Caki2 (cell line): ENCODE data around the gene GRHL3. TPM values are rescaled to one million over a fixed set of nuclear protein-coding genes. Genes with fewer than 3 reads are reported as not detected.

Experiments used
- DNase-seq: peaks from one replicate; pipeline ENCODE4 v3.0.0-alpha.2; 2015; ENCODE audit warnings: low read depth
- in situ Hi-C: cut with HindIII; loops from 2 replicates; pipeline ENCODE4 v1.10.0; 2016; ENCODE audit warnings: low sequenced_read_pairs, low pct_unique_long_range_greater_than_20kb, mixed read lengths
- total RNA-seq: library from RNA; depleted of rRNA; stranded (reverse); fragments of >200 nt; shearing (Covaris generic); gene quantifications from 2 replicates; pipeline ENCODE4 v1.2.3, GENCODE V29; 2014; ENCODE audit warnings: low replicate concordance

Gene GRHL3
- total RNA-seq, 1 experiment from 2014 or later, result 0.03 TPM

DNA sequence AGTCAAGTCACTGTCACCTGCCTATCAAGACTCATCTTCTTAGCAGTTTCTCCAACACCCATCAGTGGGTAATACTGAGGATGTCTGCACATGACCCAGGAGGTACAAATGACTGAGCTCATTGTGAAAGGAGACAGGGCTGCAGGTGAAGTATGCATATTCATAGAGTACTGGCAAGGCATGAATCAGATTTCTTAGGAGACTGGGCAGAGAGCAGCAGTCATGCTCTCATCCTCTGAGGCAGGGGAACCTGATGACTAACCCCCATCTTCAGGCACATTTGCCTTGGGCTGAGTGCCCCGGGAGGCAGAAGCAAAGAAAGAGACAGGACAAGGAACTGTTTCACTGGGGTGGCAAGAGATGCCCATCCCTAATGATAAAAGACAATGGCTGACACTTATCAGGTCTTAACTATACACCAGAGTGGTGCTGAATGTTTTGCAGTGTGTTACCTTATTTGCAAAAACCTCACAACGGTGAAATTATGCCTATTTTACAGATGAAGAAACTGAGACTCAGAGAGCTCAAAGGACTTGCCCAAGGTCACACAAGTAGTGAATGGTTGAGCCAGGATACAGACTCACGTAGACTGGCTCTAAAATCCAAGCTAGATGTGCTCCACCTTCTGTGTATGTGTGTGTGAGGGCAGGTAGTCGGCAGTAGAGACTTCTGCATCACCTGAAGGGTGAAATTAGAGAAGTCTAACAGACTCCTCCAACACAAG lies 9.2 kb upstream of the GRHL3 start:
- no peak for DNase-seq
- in situ Hi-C loops, result no loop called here

DNA sequence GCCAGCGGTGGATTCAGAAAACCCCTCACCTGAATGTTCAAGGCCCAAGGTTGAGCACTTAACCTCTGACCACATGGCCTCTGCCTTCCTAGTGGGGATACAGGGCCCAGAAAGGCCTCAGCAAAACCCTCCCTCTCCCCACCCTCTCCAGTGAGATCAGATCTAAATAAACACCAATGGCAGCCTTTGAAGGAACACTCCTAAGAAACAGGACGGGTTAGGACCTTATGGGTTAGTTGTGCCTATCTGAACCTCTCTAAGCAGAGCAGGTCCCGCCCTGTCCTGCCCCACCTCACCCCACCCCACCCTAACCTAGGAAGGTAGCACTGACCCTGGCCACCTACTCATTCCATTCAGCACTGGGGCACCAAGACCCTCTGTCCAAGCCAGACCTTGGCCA lies 7.9 kb upstream of the GRHL3 start:
- in situ Hi-C loops, result no loop called here
- no peak for DNase-seq

DNA sequence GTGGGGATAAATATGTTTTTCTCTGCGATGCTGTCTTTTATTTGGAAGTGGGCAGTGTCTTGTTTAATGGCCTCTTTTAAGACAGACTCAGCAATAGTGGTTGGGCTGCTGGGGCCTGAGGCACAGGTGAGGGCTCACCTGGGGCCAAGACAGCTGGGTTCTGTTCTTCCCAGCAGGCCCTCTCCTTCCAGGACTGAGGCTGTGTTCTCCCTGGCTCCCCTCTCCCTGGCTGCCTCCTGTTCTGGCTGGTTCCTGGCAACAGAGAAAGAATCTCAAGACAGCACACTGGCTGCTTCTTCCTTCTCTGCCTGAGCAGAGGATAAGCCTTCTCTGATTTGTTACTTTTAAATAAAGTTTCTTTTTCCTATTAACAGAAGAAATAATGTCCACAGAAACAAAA lies 7.4 kb upstream of the GRHL3 start:
- no peak for DNase-seq
- in situ Hi-C loops, result no loop called here

DNA sequence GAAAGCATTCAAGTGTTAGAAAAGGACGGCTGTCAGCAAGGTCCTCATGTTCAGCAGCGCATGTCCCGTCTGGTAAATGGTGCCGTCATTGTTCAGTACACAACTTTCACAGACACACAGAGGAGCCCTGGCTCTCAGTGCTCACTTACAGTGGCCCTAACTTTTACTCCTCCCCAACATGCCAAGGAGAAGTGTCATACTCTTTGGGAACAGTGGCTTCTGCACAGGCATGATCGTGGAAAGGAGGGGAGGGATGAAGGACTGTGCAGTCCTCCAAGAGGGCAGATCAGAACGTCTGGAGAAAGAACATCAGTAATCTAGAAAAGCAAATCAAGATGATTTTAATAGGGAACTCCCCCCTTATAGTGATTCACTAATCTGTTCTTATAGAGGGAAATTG lies 3.8 kb upstream of the GRHL3 start:
- in situ Hi-C loops, result no loop called here
- no peak for DNase-seq

DNA sequence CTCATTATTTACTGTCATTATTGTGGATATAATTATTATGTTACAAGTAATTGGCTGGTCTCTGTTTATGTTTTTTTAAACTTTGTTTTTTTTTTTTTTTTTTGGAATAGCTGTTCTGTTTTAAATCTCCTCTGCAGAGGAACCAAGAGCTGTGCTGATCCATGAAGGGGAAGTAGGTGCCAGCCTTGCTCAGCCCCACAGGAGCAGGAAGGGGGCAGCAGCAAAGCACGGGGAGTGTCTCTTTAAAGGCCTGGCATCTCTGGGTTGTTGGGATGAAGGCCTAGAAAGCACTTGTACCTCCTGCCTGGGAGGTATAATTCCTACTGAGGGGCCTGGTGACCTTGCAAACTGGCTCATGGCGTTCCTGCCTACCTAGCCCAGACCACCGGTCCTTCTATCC lies 2.5 kb upstream of the GRHL3 start:
- no peak for DNase-seq
- in situ Hi-C loops, result no loop called here

DNA sequence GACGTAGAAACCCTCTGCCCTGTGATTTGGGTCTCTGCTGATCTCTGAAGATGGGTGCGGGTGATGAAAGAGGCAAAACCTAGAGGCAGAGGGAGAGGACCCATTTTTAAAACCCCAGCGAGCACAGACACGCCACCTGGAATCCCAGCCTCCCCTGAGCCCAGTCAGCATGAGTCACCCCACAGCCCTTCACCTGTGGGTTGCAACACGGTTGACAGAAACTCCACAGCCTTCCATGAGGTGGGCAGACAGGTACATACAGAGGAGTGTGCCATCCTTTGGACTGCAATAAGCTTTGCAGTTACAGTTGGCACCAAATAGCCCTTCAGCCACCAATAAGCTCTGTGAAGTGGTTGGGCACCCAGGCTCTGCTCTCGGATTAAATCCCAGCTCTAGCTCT lies 2.1 kb upstream of the GRHL3 start:
- DNase-seq, result no peak
- in situ Hi-C loops, result no loop called here

DNA sequence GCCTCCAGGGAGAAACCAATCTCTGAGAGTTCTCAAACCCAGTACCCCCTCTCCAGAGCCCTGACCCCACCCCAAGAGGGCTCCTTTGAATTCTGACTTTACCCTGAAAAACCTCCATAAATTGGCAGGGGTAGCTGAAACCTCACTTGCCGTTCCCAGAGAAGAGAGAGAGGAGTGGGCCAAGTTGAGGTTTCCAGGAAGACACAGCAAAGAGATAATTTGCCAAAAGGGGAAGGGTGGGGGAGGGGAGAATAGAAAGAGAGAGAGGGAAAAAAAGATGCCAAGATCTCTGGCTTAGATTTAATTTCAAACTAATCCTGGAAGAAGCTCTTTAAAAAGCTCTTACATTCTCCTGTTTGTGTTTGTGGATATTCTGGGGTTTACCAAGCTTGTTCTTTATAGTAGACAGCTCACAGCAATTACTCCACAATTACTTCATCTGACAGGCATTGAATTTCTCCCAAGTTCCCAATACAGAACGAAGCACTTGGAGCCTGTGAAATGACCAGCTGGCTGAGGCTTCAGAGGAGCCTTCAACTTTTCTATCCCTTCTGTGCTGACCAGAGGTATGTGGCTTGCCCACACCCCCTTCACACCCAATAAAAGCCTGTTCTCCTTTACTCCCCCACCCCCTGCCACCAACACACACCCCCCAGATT lies 1.1 kb upstream of the GRHL3 start:
- no peak for DNase-seq
- in situ Hi-C loops, result no loop called here

DNA sequence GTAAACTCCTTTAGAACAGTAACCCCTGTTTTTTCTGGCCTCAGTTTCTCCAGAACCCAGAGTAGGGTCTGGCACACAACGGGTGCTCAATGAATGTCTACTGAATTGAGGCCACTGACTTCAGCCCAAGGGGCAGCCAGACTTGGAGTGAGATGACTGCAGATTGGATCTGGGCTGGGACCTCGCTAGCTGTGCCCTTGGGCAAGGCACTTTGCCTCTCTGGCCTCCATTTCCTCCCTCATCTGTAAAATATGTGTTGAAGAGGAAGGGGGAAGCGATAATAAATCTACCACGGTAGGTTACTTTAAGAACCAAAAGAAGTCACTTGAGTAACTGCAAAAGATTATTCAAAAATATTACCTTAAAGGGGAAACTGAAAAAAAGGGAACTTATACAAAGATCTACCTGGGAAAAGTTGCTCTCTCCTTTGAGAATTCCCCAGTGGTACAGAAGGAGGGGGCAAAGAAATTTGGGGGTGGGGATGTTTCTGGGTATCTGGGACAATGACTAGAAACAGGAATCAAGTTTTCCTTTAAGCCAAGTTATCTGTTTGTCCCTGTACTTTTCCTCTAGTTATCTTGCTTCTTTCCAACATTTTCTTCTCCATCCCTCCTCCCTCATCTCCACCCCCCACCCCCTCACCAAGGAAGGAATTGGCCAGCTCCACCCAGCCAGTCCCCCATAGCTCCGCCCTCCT lies 394 bp upstream of the GRHL3 start:
- no peak for DNase-seq
- in situ Hi-C loops, result no loop called here

DNA sequence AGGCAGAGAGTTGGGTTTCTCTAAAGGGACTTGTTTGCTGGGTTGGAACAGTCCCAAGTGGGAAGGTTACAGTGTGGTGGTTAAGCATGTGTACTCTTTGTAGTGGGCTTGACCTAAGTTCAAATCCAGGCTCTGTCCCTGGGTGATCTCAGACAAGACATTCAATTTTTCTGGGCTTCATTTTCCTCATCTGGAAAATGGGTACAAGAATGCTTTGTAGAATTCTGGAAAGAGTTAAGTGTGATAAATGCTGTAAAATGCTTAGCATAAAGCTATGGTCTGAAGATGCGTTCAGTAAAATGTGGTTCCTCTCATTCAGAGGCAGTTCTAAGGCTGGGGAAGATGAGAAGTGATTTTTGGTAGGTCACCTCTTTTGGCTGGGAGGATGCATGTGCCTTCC lies 805 bp downstream of the GRHL3 start:
- in situ Hi-C loops, result no loop called here
- no peak for DNase-seq

DNA sequence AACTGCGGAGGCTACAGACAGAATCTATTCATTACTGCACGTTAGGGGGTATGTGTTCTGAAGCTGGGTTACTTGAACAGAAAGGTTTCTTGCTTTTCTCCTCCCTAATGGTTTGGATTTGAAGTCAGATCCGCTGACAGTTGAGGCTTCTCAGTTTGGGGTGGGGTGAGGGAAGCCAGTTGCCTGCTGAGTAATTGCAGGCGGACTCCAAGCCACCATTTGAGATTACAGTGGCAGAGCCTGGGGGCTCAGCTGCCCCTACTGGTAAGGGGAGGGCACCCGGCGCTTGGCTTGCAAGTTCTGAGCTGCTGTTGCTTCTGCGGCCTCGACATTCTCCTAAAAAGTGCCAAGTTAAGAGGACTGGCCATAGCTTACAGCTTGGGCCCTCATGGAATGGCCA lies 2.0 kb downstream of the GRHL3 start:
- no peak for DNase-seq
- in situ Hi-C loops, result no loop called here

DNA sequence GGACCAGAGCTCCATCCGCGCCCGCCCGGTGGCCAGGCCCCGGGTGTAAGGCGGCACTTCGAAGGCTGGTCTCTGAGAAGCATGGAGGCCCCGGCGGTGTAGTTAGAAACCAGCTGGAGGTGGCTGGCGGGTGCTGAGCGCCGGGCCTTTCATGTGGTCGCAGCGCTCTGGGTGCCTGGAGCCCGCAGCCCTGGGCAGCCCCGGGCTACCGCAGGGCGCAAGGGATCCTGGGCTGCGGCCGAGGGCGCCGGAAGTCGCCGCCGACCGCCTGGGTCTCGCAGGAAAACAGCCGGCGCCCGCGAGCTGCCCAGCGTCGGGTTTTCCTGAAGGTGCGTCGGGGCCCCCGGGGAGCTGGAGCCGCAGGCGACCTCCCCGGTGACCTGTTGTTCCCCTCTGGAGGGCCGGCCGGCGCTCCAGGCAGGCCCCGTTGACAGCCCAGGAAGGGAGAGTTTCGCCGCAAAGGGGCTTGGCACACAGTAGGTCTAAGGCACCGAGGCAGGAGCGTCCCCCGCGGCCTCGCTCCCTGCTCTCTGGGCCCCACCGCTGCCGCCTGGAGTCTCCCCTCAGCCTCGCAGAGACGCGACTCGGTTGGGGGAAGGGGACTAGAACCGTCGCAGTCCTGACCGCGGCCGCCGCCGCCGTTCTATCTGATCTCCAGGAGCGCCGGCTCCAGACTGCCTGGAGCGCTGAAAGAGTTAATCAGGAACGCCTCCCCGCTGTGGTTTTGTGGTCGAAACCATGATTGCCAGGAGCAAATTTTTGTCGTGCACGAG lies 2.7 kb downstream of the GRHL3 start:
- in situ Hi-C loops, result no loop called here
- no peak for DNase-seq

DNA sequence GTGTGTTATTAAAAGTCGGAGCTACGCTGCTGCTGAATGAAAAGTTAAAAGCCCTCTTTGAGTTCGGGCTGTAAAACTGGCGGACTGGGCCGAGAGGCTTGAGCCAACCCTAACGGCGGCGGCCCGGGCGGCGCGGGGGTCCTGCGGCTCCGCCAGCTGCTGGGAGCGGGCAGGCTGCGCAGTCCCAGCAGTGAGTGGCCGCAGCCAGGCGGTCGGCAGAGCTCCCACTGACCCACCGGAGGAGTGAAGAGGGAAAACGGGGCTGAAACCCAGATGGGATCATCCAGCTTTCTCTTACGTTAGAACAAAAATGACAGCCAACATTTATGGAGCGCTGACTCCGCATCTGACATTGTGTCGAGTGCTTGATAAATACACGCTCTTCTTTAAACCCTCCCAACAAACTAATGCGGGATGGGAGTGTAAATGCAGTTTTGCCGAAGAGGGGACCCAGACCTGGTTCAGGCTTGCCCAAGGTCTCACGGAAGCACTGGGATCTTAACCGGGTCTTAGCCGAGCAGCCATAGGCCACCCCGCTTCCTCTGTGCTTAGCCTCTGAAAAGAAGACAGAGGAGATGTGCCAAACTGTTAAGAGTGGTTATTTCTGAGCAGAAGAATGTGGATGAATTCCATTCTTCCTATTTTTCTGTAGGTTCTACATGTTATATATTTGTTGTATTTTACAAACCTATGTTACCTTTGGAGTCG lies 3.5 kb downstream of the GRHL3 start:
- DNase-seq, result no peak
- in situ Hi-C loops, result no loop called here

DNA sequence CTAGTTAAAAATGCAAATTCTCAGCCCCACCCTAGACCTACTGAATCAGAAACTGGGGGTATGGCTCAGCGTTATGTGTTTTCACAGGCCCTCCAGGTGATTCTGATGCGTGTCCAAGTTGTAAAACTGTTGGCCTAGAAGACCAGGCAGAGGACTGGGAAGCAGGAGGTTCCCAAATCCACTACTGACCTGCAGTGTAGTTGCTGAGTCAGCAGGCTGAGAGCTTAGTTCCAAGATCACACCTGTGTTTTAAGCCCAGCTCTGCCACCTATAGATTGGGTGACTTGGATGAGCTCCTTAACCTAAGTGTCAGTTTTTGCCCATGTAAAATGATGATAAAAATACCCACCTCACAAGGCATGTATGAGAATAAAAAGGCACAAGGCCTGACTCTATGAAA lies 4.1 kb downstream of the GRHL3 start:
- no peak for DNase-seq
- in situ Hi-C loops, result no loop called here

DNA sequence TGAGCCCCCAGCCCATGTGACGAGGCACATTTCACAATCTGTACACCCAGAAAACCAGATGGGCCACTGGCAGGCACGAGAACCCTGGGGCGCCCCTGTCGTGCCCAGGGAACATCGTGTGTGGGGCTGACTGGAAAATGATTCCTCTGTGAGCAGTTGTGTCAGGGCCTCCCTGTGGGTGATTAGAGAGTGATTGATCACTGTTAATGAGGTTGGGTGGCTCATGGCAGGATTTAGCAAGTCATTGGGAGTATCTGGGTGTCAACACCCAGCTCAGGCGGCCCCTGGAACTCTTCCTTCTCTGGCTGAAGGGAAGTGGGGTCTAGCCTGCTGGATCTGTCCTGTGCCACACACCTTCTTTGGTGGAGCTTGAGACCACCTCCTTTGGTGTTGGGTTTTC lies 5.7 kb downstream of the GRHL3 start:
- in situ Hi-C loops, result no loop called here
- no peak for DNase-seq

DNA sequence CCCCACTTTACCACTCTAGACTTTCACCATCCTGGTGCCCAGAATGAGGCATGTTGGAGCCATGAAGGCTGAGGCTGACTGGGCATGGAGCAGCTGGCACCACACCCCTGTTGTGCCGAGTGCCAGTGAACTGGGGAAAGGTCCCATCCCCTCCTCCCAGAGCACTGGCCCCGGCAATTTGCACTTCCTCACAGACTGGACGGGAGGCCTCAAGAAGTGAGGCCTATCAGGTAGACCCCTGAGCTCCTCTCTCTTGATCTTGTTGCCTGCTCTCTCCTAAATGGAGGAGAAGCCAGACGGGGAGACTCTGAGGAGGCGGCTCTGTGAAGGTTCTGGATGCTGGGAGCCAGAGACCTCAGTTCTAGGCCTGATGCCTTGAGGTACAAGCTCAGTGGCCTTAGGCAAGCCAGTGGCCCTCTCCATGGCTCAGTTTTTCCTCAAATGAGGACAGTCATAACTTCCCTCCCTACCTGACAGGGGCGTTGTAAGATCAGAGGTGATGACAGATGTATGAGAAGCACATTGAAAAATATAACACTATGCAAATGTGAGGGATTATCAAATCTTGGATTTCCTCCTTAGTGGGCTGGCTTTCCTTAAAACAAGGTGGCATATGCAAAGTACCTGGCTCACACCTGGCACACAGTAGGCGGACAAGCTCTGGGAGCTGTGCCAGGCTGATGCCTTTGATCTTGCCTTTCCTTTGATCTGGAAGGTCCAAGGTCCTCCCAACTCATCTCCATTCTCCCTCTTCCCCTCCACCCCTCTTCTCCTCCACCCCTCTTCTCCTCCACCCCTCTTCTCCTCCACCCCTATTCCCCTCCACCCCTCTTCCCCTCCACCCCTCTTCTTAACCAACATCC lies 6.7 kb downstream of the GRHL3 start:
- in situ Hi-C loops, result no loop called here
- no peak for DNase-seq

DNA sequence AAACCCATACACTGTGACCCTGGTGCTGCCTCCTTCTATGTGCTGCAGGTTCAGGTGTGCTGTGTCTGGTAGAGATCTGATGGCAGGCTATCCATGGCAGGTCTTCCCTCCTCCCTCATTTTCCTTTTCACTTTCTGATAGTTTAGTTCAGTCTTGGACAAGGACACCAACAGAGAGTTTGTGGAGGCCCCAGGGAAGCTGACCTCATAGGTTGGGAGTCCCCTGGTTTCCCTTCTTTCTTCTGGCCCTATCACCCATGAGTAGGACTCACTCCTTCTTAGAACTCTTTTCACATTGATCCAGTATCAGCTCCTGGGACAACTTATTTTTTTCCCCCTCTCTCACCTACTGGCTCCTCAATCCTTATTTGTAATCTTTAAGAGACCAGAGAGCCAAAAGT lies 8.3 kb downstream of the GRHL3 start:
- in situ Hi-C loops, result no loop called here

DNA sequence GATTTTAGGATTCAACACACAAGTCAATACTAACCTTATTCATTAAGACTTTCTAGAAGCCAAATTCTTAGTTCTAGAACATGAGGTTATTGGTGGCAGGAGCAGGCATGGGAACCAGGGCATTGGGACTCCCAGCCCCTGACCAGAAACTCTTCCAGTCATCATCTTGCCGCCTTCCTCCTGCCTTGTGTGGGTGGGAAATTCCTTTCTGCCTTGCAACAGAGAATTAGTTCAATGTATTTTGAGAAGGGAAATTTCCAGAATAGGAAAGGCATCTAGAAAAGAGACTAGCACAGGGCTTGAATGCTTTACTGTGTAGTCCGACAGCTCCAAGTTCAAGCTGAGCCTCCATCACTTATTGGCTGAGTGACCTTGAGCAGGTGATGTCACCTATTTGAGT lies 8.7 kb downstream of the GRHL3 start:
- no peak for DNase-seq
- in situ Hi-C loops, result no loop called here

More for the DNA sequence above, 8.3 kb downstream of the GRHL3 start:
- no peak for DNase-seq

DNA sequence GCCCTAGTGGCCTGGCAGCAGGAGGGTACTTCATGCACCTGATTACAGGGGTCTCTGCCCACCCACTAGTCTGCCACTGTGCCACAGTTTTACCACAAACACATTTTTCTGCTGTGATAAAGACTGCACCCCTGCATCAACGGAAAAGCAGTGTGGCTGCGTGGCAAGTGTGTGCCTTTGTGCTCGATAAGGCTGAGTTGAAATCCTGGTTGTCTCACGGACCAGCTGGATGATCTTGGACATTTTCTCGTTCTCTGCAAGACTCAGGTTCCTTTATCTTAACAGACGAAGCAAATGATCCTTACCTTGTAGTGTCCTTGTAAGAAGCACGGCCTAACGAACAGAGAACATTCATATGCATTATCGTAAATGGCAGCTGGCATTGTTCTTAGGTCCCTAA lies 10.2 kb downstream of the GRHL3 start:
- in situ Hi-C loops, result no loop called here

More for the DNA sequence above, 10.2 kb downstream of the GRHL3 start:
- no peak for DNase-seq
